ENCODE data around the gene DEPDC5. TPM values are rescaled to one million over a fixed set of nuclear protein-coding genes. Genes with fewer than 3 reads are reported as not detected.

DEPDC5 gene
- total and polyA plus RNA-seq, 9 donors: 8.0 to 10.7 (median 8.5) TPM

- Histone ChIP-seq H3K36me3 (ENCODE audit: control insufficient read depth, insufficient read depth, low read length) (peaks cover 41% of the 10 kb centered on the region), H3K9me3 (replicated peaks; ENCODE audit: control insufficient read depth, low read depth, low read length) (no peaks in the 10 kb centered on the region), H3K27me3 (ENCODE audit: control insufficient read depth, insufficient read depth, low read length) (no peaks in the 10 kb centered on the region), H3K27ac (ENCODE audit: low read length) (no peak overlapping the region), H3K4me1 (ENCODE audit: control insufficient read depth, insufficient read depth, low read length) (no peaks in the 10 kb centered on the region), H3K4me3 (ENCODE audit: low read length) (no peak overlapping the region)
- DNase-seq: no peak
- 100% methylated on average over 1 of the region's 4 CpGs for WGBS (ENCODE audit: insufficient coverage)
Measured at GRCh38 chr22:31899669-31900068, 145.8 kb downstream of the DEPDC5 start.

GRCh38 chr22:31901388-31902137 is 147.7 kb downstream of the DEPDC5 start:
- no peaks in the 10 kb centered on the region for H3K27me3 ChIP-seq (ENCODE audit: control insufficient read depth, insufficient read depth, low read length)
- H3K4me1 ChIP-seq (ENCODE audit: control insufficient read depth, insufficient read depth, low read length): no peaks in the 10 kb centered on the region
- WGBS (ENCODE audit: insufficient coverage): no CpG with 5 or more reads among the region's 6 CpGs
- H3K9me3 ChIP-seq (replicated peaks; ENCODE audit: control insufficient read depth, low read depth, low read length): no peaks in the 10 kb centered on the region
- no peak for DNase-seq
- H3K4me3 ChIP-seq (ENCODE audit: low read length): no peak overlapping the region
- H3K36me3 ChIP-seq (ENCODE audit: control insufficient read depth, insufficient read depth, low read length): peaks cover 42% of the 10 kb centered on the region
- no peak overlapping the region for H3K27ac ChIP-seq (ENCODE audit: low read length)

GRCh38 chr22:31904651-31905050 is 150.8 kb downstream of the DEPDC5 start:
- peaks cover 32% of the 10 kb centered on the region for H3K36me3 ChIP-seq (ENCODE audit: control insufficient read depth, insufficient read depth, low read length)
- H3K27ac ChIP-seq (ENCODE audit: low read length): no peak overlapping the region
- H3K4me1 ChIP-seq (ENCODE audit: control insufficient read depth, insufficient read depth, low read length): no peaks in the 10 kb centered on the region
- no peaks in the 10 kb centered on the region for H3K27me3 ChIP-seq (ENCODE audit: control insufficient read depth, insufficient read depth, low read length)
- H3K4me3 ChIP-seq (ENCODE audit: low read length): no peak overlapping the region
- no CpG with 5 or more reads among the region's 3 CpGs for WGBS (ENCODE audit: insufficient coverage)
- DNase-seq: no peak
- no peaks in the 10 kb centered on the region for H3K9me3 ChIP-seq (replicated peaks; ENCODE audit: control insufficient read depth, low read depth, low read length)

- Histone ChIP-seq H3K4me3 (ENCODE audit: low read length) (no peak overlapping the region), H3K27me3 (ENCODE audit: control insufficient read depth, insufficient read depth, low read length) (no peaks in the 10 kb centered on the region), H3K9me3 (replicated peaks; ENCODE audit: control insufficient read depth, low read depth, low read length) (no peaks in the 10 kb centered on the region), H3K36me3 (ENCODE audit: control insufficient read depth, insufficient read depth, low read length) (peaks cover 34% of the 10 kb centered on the region), H3K4me1 (ENCODE audit: control insufficient read depth, insufficient read depth, low read length) (no peaks in the 10 kb centered on the region), H3K27ac (ENCODE audit: low read length) (no peak overlapping the region)
- WGBS (ENCODE audit: insufficient coverage): 96% methylated on average over 7 of the region's 10 CpGs
- DNase-seq: no peak
Measured at GRCh38 chr22:31905356-31905755, 151.5 kb downstream of the DEPDC5 start.

GRCh38 chr22:31906086-31906485 is 152.3 kb downstream of the DEPDC5 start:
- no peaks in the 10 kb centered on the region for H3K27me3 ChIP-seq (ENCODE audit: control insufficient read depth, insufficient read depth, low read length)
- no peaks in the 10 kb centered on the region for H3K4me1 ChIP-seq (ENCODE audit: control insufficient read depth, insufficient read depth, low read length)
- no peak overlapping the region for H3K27ac ChIP-seq (ENCODE audit: low read length)
- H3K36me3 ChIP-seq (ENCODE audit: control insufficient read depth, insufficient read depth, low read length): peaks cover 36% of the 10 kb centered on the region
- 88% methylated on average over 16 of the region's 16 CpGs for WGBS (ENCODE audit: insufficient coverage)
- no peak overlapping the region for H3K4me3 ChIP-seq (ENCODE audit: low read length)
- H3K9me3 ChIP-seq (replicated peaks; ENCODE audit: control insufficient read depth, low read depth, low read length): no peaks in the 10 kb centered on the region
- no peak for DNase-seq

- 84% methylated on average over 2 of the region's 5 CpGs for WGBS (ENCODE audit: insufficient coverage)
- H3K27ac ChIP-seq (ENCODE audit: low read length): no peak overlapping the region
- peaks cover 36% of the 10 kb centered on the region for H3K36me3 ChIP-seq (ENCODE audit: control insufficient read depth, insufficient read depth, low read length)
- no peaks in the 10 kb centered on the region for H3K4me1 ChIP-seq (ENCODE audit: control insufficient read depth, insufficient read depth, low read length)
- DNase-seq: no peak
- no peak overlapping the region for H3K4me3 ChIP-seq (ENCODE audit: low read length)
- no peaks in the 10 kb centered on the region for H3K27me3 ChIP-seq (ENCODE audit: control insufficient read depth, insufficient read depth, low read length)
- no peaks in the 10 kb centered on the region for H3K9me3 ChIP-seq (replicated peaks; ENCODE audit: control insufficient read depth, low read depth, low read length)
Measured at GRCh38 chr22:31906569-31906968, 152.8 kb downstream of the DEPDC5 start.

GRCh38 chr22:31909977-31910376 is 156.2 kb downstream of the DEPDC5 start:
- H3K4me3 ChIP-seq (ENCODE audit: low read length): no peak overlapping the region
- H3K9me3 ChIP-seq (replicated peaks; ENCODE audit: control insufficient read depth, low read depth, low read length): no peaks in the 10 kb centered on the region
- peaks cover 18% of the 10 kb centered on the region for H3K36me3 ChIP-seq (ENCODE audit: control insufficient read depth, insufficient read depth, low read length)
- no peak for DNase-seq
- no peaks in the 10 kb centered on the region for H3K27me3 ChIP-seq (ENCODE audit: control insufficient read depth, insufficient read depth, low read length)
- peaks cover 6% of the 10 kb centered on the region for H3K4me1 ChIP-seq (ENCODE audit: control insufficient read depth, insufficient read depth, low read length)
- WGBS (ENCODE audit: insufficient coverage): 89% methylated on average over 5 of the region's 5 CpGs
- H3K27ac ChIP-seq (ENCODE audit: low read length): no peak overlapping the region

GRCh38 chr22:31911565-31912406 is 158.0 kb downstream of the DEPDC5 start:
- H3K27ac ChIP-seq (ENCODE audit: low read length): no peak overlapping the region
- H3K27me3 ChIP-seq (ENCODE audit: control insufficient read depth, insufficient read depth, low read length): no peaks in the 10 kb centered on the region
- peaks cover 10% of the 10 kb centered on the region for H3K36me3 ChIP-seq (ENCODE audit: control insufficient read depth, insufficient read depth, low read length)
- no peak for DNase-seq
- 80% methylated on average over 3 of the region's 7 CpGs for WGBS (ENCODE audit: insufficient coverage)
- no peaks in the 10 kb centered on the region for H3K9me3 ChIP-seq (replicated peaks; ENCODE audit: control insufficient read depth, low read depth, low read length)
- H3K4me3 ChIP-seq (ENCODE audit: low read length): no peak overlapping the region
- H3K4me1 ChIP-seq (ENCODE audit: control insufficient read depth, insufficient read depth, low read length): peaks cover 7% of the 10 kb centered on the region

GRCh38 chr22:31912407-31912743 is 158.6 kb downstream of the DEPDC5 start:
- Histone ChIP-seq H3K9me3 (replicated peaks; ENCODE audit: control insufficient read depth, low read depth, low read length) (no peaks in the 10 kb centered on the region), H3K27me3 (ENCODE audit: control insufficient read depth, insufficient read depth, low read length) (no peaks in the 10 kb centered on the region), H3K36me3 (ENCODE audit: control insufficient read depth, insufficient read depth, low read length) (peaks cover 10% of the 10 kb centered on the region), H3K27ac (ENCODE audit: low read length) (no peak overlapping the region), H3K4me1 (ENCODE audit: control insufficient read depth, insufficient read depth, low read length) (peaks cover 13% of the 10 kb centered on the region), H3K4me3 (ENCODE audit: low read length) (no peak overlapping the region)
- DNase-seq: no peak
- no CpG with 5 or more reads among the region's 1 CpG for WGBS (ENCODE audit: insufficient coverage)

GRCh38 chr22:31915586-31915985 is 161.8 kb downstream of the DEPDC5 start:
- Histone ChIP-seq H3K4me3 (ENCODE audit: low read length) (no peak overlapping the region), H3K27me3 (ENCODE audit: control insufficient read depth, insufficient read depth, low read length) (no peaks in the 10 kb centered on the region), H3K4me1 (ENCODE audit: control insufficient read depth, insufficient read depth, low read length) (peaks cover 22% of the 10 kb centered on the region), H3K27ac (ENCODE audit: low read length) (no peak overlapping the region), H3K9me3 (replicated peaks; ENCODE audit: control insufficient read depth, low read depth, low read length) (no peaks in the 10 kb centered on the region), H3K36me3 (ENCODE audit: control insufficient read depth, insufficient read depth, low read length) (no peaks in the 10 kb centered on the region)
- DNase-seq: no peak
- 89% methylated on average over 8 of the region's 10 CpGs for WGBS (ENCODE audit: insufficient coverage)
